SK-N-SH (cell line): Measurements from ENCODE around the gene LCE1C. TPM values are rescaled to one million over a fixed set of nuclear protein-coding genes. Genes with fewer than 3 reads are reported as not detected.

Experiments
- CTCF ChIA-PET: fragments of 300-600, 350-600 bp; formaldehyde crosslinking; extraction: SDS; loops from one replicate; lab custom pipeline; 2021; lab: Yijun Ruan, JAX
- POLR2A ChIA-PET: fragments of 350-600 bp; sonication (Branson Sonifier 250); formaldehyde crosslinking; extraction: SDS; loops from one replicate; lab custom pipeline; 2020; ENCODE audit warnings: antibody characterized with exemption, inconsistent platforms; lab: Yijun Ruan, JAX
- DNase-seq: peaks from one replicate; pipeline ENCODE4 v3.0.0; 2012
- H2AFZ ChIP-seq: fragments of 200-600 bp; sonication (generic); 2 replicates; pipeline ENCODE4 v1.8.1; 2016; ENCODE audit warnings: antibody characterized with exemption, mild to moderate bottlenecking, low read depth
- H3F3A ChIP-seq: fragments of 200-600 bp; sonication (generic); replicated peaks from 2 replicates; pipeline ENCODE3; 2016; ENCODE audit warnings: antibody characterized with exemption, mild to moderate bottlenecking; ENCODE audit not compliant: insufficient read depth
- H3K27ac ChIP-seq, 2 experiments: fragments of 200-500 bp in 1 of 2; fragments of 200-600 bp in 1 of 2; sonication (Bioruptor generic) in 1 of 2; sonication (generic), shearing (Covaris generic) in 1 of 2; 2 replicates each; pipeline versions ENCODE4 v1.5.1 to v1.6.1; 2014 to 2016; ENCODE audit warnings: low read depth in 2 of 2, inconsistent platforms in 1 of 2, low read length in 1 of 2, mild to moderate bottlenecking in 1 of 2, mixed read lengths in 1 of 2
- H3K27me3 ChIP-seq: fragments of 200-600 bp; sonication (generic), shearing (Covaris generic); 2 replicates; pipeline ENCODE4 v1.6.1; 2016; ENCODE audit warnings: mixed run types; ENCODE audit not compliant: insufficient read depth
- H3K36me3 ChIP-seq, 2 experiments: fragments of 200-500 bp in 1 of 2; fragments of 200-600 bp in 1 of 2; sonication (Bioruptor generic) in 1 of 2; sonication (generic) in 1 of 2; replicated peaks in 1 of 2; 2 replicates each; pipeline versions ENCODE3 to v1.5.1; 2014 to 2016; ENCODE audit warnings: low read length in 1 of 2, mild to moderate bottlenecking in 1 of 2; ENCODE audit not compliant: insufficient read depth in 2 of 2, control insufficient read depth in 1 of 2
- H3K4me1 ChIP-seq, 2 experiments: fragments of 200-500 bp in 1 of 2; fragments of 200-600 bp in 1 of 2; sonication (Bioruptor generic) in 1 of 2; sonication (generic), shearing (Covaris generic) in 1 of 2; 2 replicates each; pipeline versions ENCODE4 v1.5.1 to v1.6.1; 2014 to 2016; ENCODE audit warnings: low read depth in 1 of 2, low read length in 1 of 2, mixed run types in 1 of 2; ENCODE audit not compliant: insufficient read depth in 2 of 2, control insufficient read depth in 1 of 2
- H3K4me2 ChIP-seq: fragments of 200-600 bp; sonication (generic), shearing (Covaris generic); 2 replicates; pipeline ENCODE4 v1.6.1; 2017; ENCODE audit warnings: mixed run types
- H3K4me3 ChIP-seq, 2 experiments: fragments of 200-500 bp in 1 of 2; fragments of 200-600 bp in 1 of 2; sonication (Bioruptor generic) in 1 of 2; sonication (generic), shearing (Covaris generic) in 1 of 2; 2 replicates each; pipeline versions ENCODE4 v1.5.1 to v1.8.1; 2014 to 2016; ENCODE audit warnings: low read depth in 2 of 2, inconsistent platforms in 1 of 2, low read length in 1 of 2, mild to moderate bottlenecking in 1 of 2, mixed read lengths in 1 of 2, moderate library complexity in 1 of 2
- H3K79me2 ChIP-seq: fragments of 200-600 bp; sonication (generic); 2 replicates; pipeline ENCODE4 v1.8.1; 2017; ENCODE audit warnings: mild to moderate bottlenecking; ENCODE audit not compliant: insufficient read depth
- H3K9ac ChIP-seq: fragments of 200-600 bp; sonication (generic); 2 replicates; pipeline ENCODE4 v1.6.1; 2017; ENCODE audit warnings: mixed run types
- H3K9me2 ChIP-seq: fragments of 200-600 bp; sonication (generic); 2 replicates; pipeline ENCODE4 v1.6.1; 2017; ENCODE audit warnings: mixed run types
- H3K9me3 ChIP-seq: fragments of 200-600 bp; sonication (generic); 2 replicates; pipeline ENCODE4 v1.6.1; 2017; ENCODE audit warnings: mixed run types, mild to moderate bottlenecking, moderate library complexity
- H4K20me1 ChIP-seq: fragments of 200-600 bp; sonication (generic); 2 replicates; pipeline ENCODE4 v1.6.1; 2017; ENCODE audit warnings: mild to moderate bottlenecking, mixed run types; ENCODE audit not compliant: insufficient read depth
- FOXM1 ChIP-seq: IDR thresholded peaks from 2 replicates; pipeline ENCODE4 v1.4.0; 2012; ENCODE audit warnings: low read depth, mild to moderate bottlenecking
- GABPA ChIP-seq: IDR thresholded peaks from 2 replicates; pipeline ENCODE4 v1.4.0; 2012; ENCODE audit warnings: low read depth, mild to moderate bottlenecking
- JUND ChIP-seq: IDR thresholded peaks from 2 replicates; pipeline ENCODE4 v1.4.0; 2012
- PBX3 ChIP-seq: IDR thresholded peaks from 2 replicates; pipeline ENCODE4; 2012
- POLR2AphosphoS5 ChIP-seq: IDR thresholded peaks from 2 replicates; pipeline ENCODE4 v1.6.1; 2012; ENCODE audit warnings: low read depth, low read length
- RAD21 ChIP-seq: IDR thresholded peaks from 2 replicates; pipeline ENCODE4 v1.6.1; 2012; ENCODE audit warnings: mild to moderate bottlenecking, low read length
- SMC3 ChIP-seq: IDR thresholded peaks from 2 replicates; pipeline ENCODE4 v1.6.1; 2012; ENCODE audit warnings: low read depth, low read length, improper control_type of control experiment
- TCF12 ChIP-seq: IDR thresholded peaks from 2 replicates; pipeline ENCODE4 v1.4.0; 2012
- TEAD4 ChIP-seq: IDR thresholded peaks from 2 replicates; pipeline ENCODE4 v1.4.0; 2012; ENCODE audit warnings: mild to moderate bottlenecking, borderline replicate concordance; ENCODE audit not compliant: insufficient read depth
- USF2 ChIP-seq: fragments of 150-350 bp; IDR thresholded peaks from 2 replicates; pipeline ENCODE4 v1.6.1; 2017; ENCODE audit warnings: antibody characterized with exemption, low read length, low read depth, borderline replicate concordance
- WGBS: methylation state at CpG from one replicate; pipeline ENCODE4 v1.1.6; 2017; ENCODE audit warnings: low lambda C conversion rate; 5-methylcytosine and 5-hydroxymethylcytosine counted together
- polyA plus RNA-seq, 3 experiments: library from polyadenylated mRNA; depleted of rRNA; stranded (reverse); fragments of >200 nt; gene quantifications; 2 replicates each; pipeline ENCODE4 v1.2.3, GENCODE V29; 2012
- TF ChIP-seq, protein P1 (sequence below): fragments of 150-350 bp; IDR thresholded peaks from 2 replicates; pipeline ENCODE4 v1.6.1; 2016; ENCODE audit warnings: mild to moderate bottlenecking, low read depth, low read length
- TF ChIP-seq, protein P2 (sequence below): IDR thresholded peaks from 2 replicates; pipeline ENCODE4 v1.4.0; 2012; ENCODE audit warnings: low read depth
- TF ChIP-seq, protein P3 (sequence below): IDR thresholded peaks from 2 replicates; pipeline ENCODE4 v1.6.1; 2012; ENCODE audit warnings: mild to moderate bottlenecking, low read depth, low read length, moderate library complexity

LCE1C gene
- polyA plus RNA-seq, 1 of the 3 experiments (the other 2 are of a cell fraction): not detected

GRCh38 chr1:152758636-152759035 is 47.8 kb downstream of the LCE1C start (continued):
- TF ChIP-seq, protein P1, sequence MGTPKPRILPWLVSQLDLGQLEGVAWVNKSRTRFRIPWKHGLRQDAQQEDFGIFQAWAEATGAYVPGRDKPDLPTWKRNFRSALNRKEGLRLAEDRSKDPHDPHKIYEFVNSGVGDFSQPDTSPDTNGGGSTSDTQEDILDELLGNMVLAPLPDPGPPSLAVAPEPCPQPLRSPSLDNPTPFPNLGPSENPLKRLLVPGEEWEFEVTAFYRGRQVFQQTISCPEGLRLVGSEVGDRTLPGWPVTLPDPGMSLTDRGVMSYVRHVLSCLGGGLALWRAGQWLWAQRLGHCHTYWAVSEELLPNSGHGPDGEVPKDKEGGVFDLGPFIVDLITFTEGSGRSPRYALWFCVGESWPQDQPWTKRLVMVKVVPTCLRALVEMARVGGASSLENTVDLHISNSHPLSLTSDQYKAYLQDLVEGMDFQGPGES: no peak
- no peak for TF ChIP-seq GABPA
- TF ChIP-seq, all 33 proteins: peak for 0

DNA sequence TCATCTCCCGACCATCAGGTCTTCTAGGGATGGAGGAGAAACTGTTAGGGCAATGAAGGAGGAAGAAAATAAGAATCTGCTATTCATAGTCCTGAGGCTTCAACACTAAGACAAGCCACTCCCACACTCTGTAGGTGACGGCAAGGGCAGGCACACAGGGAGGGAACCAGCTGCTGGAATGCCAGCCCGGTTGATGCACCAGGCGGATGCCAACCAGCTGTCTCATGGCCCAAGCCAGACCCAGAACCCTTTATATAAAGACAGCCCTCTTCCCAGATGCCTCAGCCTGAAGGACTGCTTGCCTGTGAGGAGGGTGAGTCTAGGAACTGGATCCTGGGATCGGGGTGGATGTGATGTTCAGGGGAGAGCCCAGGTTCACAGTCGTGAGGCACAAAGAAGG is 48.7 kb downstream of the LCE1C start, which contains the start of gene KPRP:
Gene KPRP (plus strand): TSS at position 279 of the 400 bp plus-strand sequence. CDS start 1,564 bp downstream, outside the sequence.
- Histone ChIP-seq H3K9me2 (no peaks in the 10 kb centered on the region), H3K4me3 (no peak within 1 kb of the TSS), H3K4me2 (no peak within 1 kb of the TSS), H3K79me2 (no peaks in the 10 kb centered on the region), H3K9ac (no peak within 1 kb of the TSS), H3K27me3 (peaks cover 28% of the 10 kb centered on the region; the same call in 1 of the 2 replicates), H2AFZ (no peak within 1 kb of the TSS), H4K20me1 (no peaks in the 10 kb centered on the region), H3K4me1 (no peaks in the 10 kb centered on the region), H3F3A (no peaks in the 10 kb centered on the region), H3K27ac (no peak within 1 kb of the TSS), H3K36me3 (no peaks in the 10 kb centered on the region), H3K9me3 (no peaks in the 10 kb centered on the region)
- ChIA-PET POLR2A (no interaction called here), CTCF (interaction anchor here (0.5 to 1.1 kb wide), 2 partner anchors 13 to 79 kb away, joined by 3 to 4 read pairs; no protein-coding TSS in a partner anchor)
- no peak for TF ChIP-seq USF2
- TF ChIP-seq, protein P2, sequence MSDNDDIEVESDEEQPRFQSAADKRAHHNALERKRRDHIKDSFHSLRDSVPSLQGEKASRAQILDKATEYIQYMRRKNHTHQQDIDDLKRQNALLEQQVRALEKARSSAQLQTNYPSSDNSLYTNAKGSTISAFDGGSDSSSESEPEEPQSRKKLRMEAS: no peak
- TF ChIP-seq JUND: no peak
- no peak for TF ChIP-seq RAD21
- TF ChIP-seq SMC3: no peak
- no peak for TF ChIP-seq FOXM1
- no peak for TF ChIP-seq POLR2AphosphoS5
- TF ChIP-seq PBX3: no peak
- no peak for TF ChIP-seq TCF12
- no peak for TF ChIP-seq TEAD4
- TF ChIP-seq, protein P3, sequence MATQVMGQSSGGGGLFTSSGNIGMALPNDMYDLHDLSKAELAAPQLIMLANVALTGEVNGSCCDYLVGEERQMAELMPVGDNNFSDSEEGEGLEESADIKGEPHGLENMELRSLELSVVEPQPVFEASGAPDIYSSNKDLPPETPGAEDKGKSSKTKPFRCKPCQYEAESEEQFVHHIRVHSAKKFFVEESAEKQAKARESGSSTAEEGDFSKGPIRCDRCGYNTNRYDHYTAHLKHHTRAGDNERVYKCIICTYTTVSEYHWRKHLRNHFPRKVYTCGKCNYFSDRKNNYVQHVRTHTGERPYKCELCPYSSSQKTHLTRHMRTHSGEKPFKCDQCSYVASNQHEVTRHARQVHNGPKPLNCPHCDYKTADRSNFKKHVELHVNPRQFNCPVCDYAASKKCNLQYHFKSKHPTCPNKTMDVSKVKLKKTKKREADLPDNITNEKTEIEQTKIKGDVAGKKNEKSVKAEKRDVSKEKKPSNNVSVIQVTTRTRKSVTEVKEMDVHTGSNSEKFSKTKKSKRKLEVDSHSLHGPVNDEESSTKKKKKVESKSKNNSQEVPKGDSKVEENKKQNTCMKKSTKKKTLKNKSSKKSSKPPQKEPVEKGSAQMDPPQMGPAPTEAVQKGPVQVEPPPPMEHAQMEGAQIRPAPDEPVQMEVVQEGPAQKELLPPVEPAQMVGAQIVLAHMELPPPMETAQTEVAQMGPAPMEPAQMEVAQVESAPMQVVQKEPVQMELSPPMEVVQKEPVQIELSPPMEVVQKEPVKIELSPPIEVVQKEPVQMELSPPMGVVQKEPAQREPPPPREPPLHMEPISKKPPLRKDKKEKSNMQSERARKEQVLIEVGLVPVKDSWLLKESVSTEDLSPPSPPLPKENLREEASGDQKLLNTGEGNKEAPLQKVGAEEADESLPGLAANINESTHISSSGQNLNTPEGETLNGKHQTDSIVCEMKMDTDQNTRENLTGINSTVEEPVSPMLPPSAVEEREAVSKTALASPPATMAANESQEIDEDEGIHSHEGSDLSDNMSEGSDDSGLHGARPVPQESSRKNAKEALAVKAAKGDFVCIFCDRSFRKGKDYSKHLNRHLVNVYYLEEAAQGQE: no peak
- WGBS: 1% methylated on average over 4 of the region's 6 CpGs
- DNase-seq: no peak
